OCI-LY1 (cell line): ENCODE results near the gene PARD3.
"Not testable (repeated sequence)": the region's sequence is repeated elsewhere in the genome, so short reads cannot be mapped to it uniquely, and the experiment has no call there.

Experiments used
- H2AFZ ChIP-seq: fragments of 200-600 bp; sonication (generic), shearing (Covaris generic); 2 replicates; pipeline ENCODE4 v1.6.0; 2014; ENCODE audit warnings: antibody characterized with exemption, mild to moderate bottlenecking, low read length
- H3F3A ChIP-seq: fragments of 200-600 bp; sonication (generic), shearing (Covaris generic); 2 replicates; pipeline ENCODE4 v1.6.0; 2014; ENCODE audit warnings: mild to moderate bottlenecking, antibody characterized with exemption, low read length, moderate library complexity; ENCODE audit not compliant: insufficient read depth
- H3K27ac ChIP-seq: fragments of 200-600 bp; sonication (generic); 2 replicates; pipeline ENCODE4 v1.5.1; 2014; ENCODE audit warnings: low read length, mixed run types, mild to moderate bottlenecking, low read depth; ENCODE audit not compliant: poor library complexity, severe bottlenecking
- H3K27me3 ChIP-seq: fragments of 200-600 bp; sonication (generic); 2 replicates; pipeline ENCODE4 v1.6.0; 2014; ENCODE audit warnings: antibody characterized with exemption, mild to moderate bottlenecking, low read length, moderate library complexity; ENCODE audit not compliant: insufficient read depth
- H3K36me3 ChIP-seq: fragments of 200-600 bp; sonication (generic); 2 replicates; pipeline ENCODE4 v1.6.1; 2014; ENCODE audit warnings: mild to moderate bottlenecking, antibody characterized with exemption, low read length, moderate library complexity, mixed read lengths; ENCODE audit not compliant: insufficient read depth
- H3K4me1 ChIP-seq: fragments of 200-600 bp; sonication (generic); 2 replicates; pipeline ENCODE4 v1.5.1; 2014; ENCODE audit warnings: mild to moderate bottlenecking, low read length, moderate library complexity; ENCODE audit not compliant: insufficient read depth, severe bottlenecking
- H3K4me2 ChIP-seq: fragments of 200-600 bp; sonication (generic), shearing (Covaris generic); 2 replicates; pipeline ENCODE4 v1.6.1; 2014; ENCODE audit warnings: low read length
- H3K4me3 ChIP-seq: fragments of 200-600 bp; sonication (generic); 2 replicates; pipeline ENCODE4 v1.5.1; 2014; ENCODE audit warnings: low read length, low read depth, mild to moderate bottlenecking, mixed read lengths; ENCODE audit not compliant: poor library complexity, severe bottlenecking
- H3K79me2 ChIP-seq: fragments of 200-600 bp; shearing (Covaris generic); 2 replicates; pipeline ENCODE4 v1.6.1; 2016; ENCODE audit warnings: mixed run types, low read length, mixed read lengths; ENCODE audit not compliant: insufficient read depth
- H3K9ac ChIP-seq: fragments of 200-600 bp; sonication (generic), shearing (Covaris generic); 2 replicates; pipeline ENCODE4 v1.6.1; 2014; ENCODE audit warnings: mild to moderate bottlenecking, low read length, mixed read lengths
- H3K9me2 ChIP-seq: fragments of 200-600 bp; sonication (generic), shearing (Covaris generic); 2 replicates; pipeline ENCODE4 v1.6.1; 2014; ENCODE audit warnings: low read depth, mild to moderate bottlenecking, low read length, mixed read lengths
- H3K9me3 ChIP-seq: fragments of 200-600 bp; shearing (Covaris generic); 2 replicates; pipeline ENCODE4 v1.6.1; 2014; ENCODE audit warnings: low read length, mixed read lengths
- H4K20me1 ChIP-seq: fragments of 200-600 bp; sonication (generic), shearing (Covaris generic); 2 replicates; pipeline ENCODE4 v1.6.0; 2016; ENCODE audit warnings: mild to moderate bottlenecking, low read length; ENCODE audit not compliant: insufficient read depth
- EZH2 ChIP-seq: fragments of 200-600 bp; sonication (generic), shearing (Covaris generic); IDR thresholded peaks from 2 replicates; pipeline ENCODE4 v1.8.0; 2017; ENCODE audit warnings: borderline replicate concordance, mixed run types, mild to moderate bottlenecking, antibody characterized with exemption, low read length, moderate library complexity, mixed read lengths
- TF ChIP-seq, protein P1 (sequence below): fragments of 200-600 bp; sonication (generic), shearing (Covaris generic); IDR thresholded peaks from 2 replicates; pipeline ENCODE4 v1.5.1; 2017; ENCODE audit warnings: mild to moderate bottlenecking, antibody characterized with exemption, low read length, moderate library complexity, mixed read lengths

PARD3 gene

DNA sequence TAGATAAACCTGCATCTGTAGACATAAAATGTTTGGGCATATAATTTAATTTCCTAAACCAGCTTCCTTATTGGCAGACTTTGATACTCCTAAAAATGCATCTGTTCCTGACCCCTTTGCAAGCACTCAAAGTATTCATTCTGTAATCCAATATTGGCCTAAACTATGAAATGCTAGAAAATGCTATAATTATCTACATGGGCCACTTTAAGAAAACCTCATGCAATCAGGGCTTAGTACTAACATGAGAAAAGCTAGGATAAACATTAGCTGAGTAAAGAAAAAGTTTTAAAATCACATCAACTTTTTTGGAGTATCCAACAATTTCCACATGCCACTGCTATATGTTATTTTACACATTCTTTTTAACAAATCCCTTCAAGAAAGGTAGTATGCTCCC, 57.2 kb downstream of the PARD3 start:
- no peaks in the 10 kb centered on the region for H3K4me1 ChIP-seq
- H3K36me3 ChIP-seq, result no peaks in the 10 kb centered on the region
- no peak overlapping the region for H3K4me3 ChIP-seq
- no peaks in the 10 kb centered on the region for H3K79me2 ChIP-seq
- no peak overlapping the region for H2AFZ ChIP-seq
- no peaks in the 10 kb centered on the region for H3K9me3 ChIP-seq
- H3F3A ChIP-seq, result no peaks in the 10 kb centered on the region
- no peak overlapping the region for H3K9ac ChIP-seq
- H3K9me2 ChIP-seq, result no peaks in the 10 kb centered on the region
- H4K20me1 ChIP-seq, result no peaks in the 10 kb centered on the region
- no peaks in the 10 kb centered on the region for H3K27me3 ChIP-seq
- H3K27ac ChIP-seq, result no peak overlapping the region
- TF ChIP-seq, protein P1, sequence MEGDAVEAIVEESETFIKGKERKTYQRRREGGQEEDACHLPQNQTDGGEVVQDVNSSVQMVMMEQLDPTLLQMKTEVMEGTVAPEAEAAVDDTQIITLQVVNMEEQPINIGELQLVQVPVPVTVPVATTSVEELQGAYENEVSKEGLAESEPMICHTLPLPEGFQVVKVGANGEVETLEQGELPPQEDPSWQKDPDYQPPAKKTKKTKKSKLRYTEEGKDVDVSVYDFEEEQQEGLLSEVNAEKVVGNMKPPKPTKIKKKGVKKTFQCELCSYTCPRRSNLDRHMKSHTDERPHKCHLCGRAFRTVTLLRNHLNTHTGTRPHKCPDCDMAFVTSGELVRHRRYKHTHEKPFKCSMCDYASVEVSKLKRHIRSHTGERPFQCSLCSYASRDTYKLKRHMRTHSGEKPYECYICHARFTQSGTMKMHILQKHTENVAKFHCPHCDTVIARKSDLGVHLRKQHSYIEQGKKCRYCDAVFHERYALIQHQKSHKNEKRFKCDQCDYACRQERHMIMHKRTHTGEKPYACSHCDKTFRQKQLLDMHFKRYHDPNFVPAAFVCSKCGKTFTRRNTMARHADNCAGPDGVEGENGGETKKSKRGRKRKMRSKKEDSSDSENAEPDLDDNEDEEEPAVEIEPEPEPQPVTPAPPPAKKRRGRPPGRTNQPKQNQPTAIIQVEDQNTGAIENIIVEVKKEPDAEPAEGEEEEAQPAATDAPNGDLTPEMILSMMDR, result no peak
- TF ChIP-seq EZH2, result no peak
- H3K4me2 ChIP-seq, result no peak overlapping the region

DNA sequence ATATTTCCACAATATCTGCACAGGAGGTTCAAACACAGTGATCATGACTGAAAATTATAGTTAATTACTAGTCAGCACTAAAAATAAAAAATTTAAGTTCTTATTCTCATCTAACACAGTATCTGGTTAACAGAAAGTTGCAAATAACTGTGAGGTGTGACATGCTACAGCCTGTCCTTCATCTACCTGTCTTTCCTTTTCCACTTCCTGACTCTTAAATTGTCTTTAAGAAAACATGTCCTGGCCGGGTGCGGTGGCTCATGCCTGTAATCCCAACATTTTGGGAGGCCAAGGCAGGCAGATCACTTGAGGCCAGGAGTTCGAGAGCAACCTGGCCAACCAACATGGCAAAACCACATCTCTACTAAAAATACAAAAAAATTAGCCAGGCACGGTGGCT, 57.9 kb downstream of the PARD3 start:
- not testable (repeated sequence) for H3K4me2 ChIP-seq, H3K79me2 ChIP-seq

DNA sequence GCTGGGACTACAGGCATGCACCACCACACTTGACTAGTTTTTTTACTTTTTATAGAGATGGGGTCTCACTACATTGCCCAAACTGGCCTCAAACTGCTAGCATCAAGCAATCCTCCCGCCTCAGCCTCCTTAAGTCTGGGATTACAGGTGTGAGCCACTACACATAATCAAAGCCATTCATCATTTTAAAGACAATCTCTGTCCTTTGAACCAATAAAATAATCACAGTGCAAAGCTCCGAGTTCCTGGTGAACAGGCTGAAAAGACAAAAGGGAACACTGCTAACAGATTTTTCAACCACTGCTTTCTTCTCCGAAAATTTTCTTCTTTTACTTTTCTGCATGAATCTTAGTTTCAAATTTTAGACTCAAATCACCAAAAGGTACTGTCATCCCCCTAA, 58.5 kb downstream of the PARD3 start:
- no peak overlapping the region for H2AFZ ChIP-seq
- no peaks in the 10 kb centered on the region for H3K4me1 ChIP-seq
- no peak overlapping the region for H3K27ac ChIP-seq
- no peak overlapping the region for H3K4me3 ChIP-seq
- no peaks in the 10 kb centered on the region for H3K79me2 ChIP-seq
- no peak for TF ChIP-seq EZH2
- TF ChIP-seq, protein P1, result no peak
- no peaks in the 10 kb centered on the region for H3F3A ChIP-seq
- H3K9me3 ChIP-seq, result no peaks in the 10 kb centered on the region
- no peak overlapping the region for H3K9ac ChIP-seq
- no peaks in the 10 kb centered on the region for H3K9me2 ChIP-seq
- no peak overlapping the region for H3K4me2 ChIP-seq
- no peaks in the 10 kb centered on the region for H3K36me3 ChIP-seq
- no peaks in the 10 kb centered on the region for H3K27me3 ChIP-seq
- no peaks in the 10 kb centered on the region for H4K20me1 ChIP-seq

More for the DNA sequence above, 57.9 kb downstream of the PARD3 start:
- H4K20me1 ChIP-seq, H3K4me1 ChIP-seq, H3K27me3 ChIP-seq, H3K4me3 ChIP-seq, H3F3A ChIP-seq, H3K36me3 ChIP-seq, H2AFZ ChIP-seq, H3K27ac ChIP-seq, H3K9me2 ChIP-seq, H3K9me3 ChIP-seq, H3K9ac ChIP-seq: not testable (repeated sequence)

DNA sequence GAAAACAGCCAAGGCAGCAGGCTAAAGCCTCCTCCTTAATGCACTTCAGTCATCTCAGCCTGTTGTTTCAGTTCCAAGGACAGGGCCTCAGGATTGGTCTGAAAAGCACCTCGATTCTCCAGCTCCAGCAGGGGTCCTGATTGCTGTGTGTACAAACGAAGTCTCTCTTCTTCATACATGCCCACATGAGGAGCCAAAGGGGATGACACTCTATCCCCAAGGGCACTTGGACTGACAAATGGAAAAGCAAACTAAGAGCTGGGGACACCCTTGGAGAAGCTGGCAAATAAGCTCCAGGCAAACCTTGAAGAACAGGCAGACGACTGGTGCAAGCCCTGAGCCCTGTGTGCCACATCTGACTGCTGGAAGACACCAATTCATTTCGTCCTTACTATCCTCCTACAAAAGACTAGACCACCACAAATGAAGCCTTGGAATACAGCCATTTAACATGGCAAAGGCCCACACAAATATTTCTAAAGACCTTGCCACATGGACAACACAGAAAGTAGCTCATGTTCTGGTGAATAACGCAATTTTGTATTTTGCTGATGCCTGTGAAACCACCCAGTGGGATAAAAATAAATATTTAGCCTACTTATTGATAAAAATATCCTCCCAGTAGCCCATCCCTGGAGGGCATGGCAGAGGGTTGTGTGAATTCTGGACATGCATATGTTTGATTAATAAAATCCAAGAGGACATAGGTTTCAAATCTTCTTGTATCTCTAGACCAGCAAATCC, 61.9 kb downstream of the PARD3 start:
- Histone ChIP-seq H3K4me1 (no peaks in the 10 kb centered on the region), H3K36me3 (no peaks in the 10 kb centered on the region), H4K20me1 (no peaks in the 10 kb centered on the region), H3K9ac (no peak overlapping the region), H3K4me2 (no peak overlapping the region), H3K9me2 (no peaks in the 10 kb centered on the region), H3K27me3 (no peaks in the 10 kb centered on the region), H3K4me3 (no peak overlapping the region), H3K79me2 (no peaks in the 10 kb centered on the region), H3K27ac (no peak overlapping the region), H2AFZ (no peak overlapping the region), H3K9me3 (no peaks in the 10 kb centered on the region), H3F3A (no peaks in the 10 kb centered on the region)
- TF ChIP-seq, protein P1, result no peak
- TF ChIP-seq EZH2, result no peak
